ENCODE measurements around the gene SPATA25.

Gene SPATA25

DNA sequence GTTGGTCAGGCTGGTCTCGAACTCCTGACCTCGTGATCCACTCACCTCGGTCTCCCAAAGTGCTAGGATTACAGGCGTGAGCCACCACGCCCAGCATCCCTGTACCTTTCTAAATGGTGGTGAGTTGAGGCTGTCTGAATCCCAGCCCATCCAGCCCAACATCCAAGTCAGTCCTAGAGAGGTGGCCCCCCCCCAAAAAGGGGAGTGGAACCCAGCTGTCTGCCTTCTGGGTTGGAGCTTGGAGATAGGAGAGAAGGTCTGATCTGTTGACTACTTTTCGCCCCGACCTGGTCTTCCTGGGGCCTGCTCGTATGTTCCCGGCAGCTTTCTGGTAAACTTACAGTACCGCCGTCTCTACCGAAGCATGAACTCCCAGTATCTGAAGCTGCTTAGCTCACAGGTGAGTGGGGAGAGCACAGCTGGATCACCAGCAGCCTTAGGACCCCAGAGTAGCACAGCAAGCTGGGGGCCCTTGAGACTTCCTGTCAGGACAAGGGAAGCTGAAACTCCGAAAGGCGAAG is 9.3 kb upstream of the SPATA25 start:
- no peak for DNase-seq (ENCODE audit: low spot score)
- TF ChIP-seq CTCF (IDR thresholded peaks at IDR 0.05; ENCODE audit: extremely low read depth, missing control alignments) = no peak

DNA sequence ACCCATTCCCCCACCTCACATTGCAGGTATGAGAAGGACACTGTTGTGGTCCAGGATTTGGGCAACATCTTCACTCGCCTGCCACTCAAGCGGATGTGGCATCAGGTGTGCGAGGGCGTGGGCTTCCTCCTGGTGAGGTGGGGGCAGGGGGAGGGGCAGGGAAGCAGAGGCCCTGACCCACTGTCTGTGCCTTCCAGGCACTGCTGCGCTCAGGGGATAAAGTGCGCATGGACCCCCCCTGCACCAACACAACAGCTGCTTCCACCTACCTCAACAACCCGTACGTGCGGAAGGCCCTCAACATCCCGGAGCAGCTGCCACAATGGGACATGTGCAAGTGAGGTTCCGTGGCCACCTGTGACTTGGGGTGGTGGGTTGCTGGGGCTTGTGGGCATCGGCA is 7.4 kb upstream of the SPATA25 start:
- no peak for TF ChIP-seq CTCF (IDR thresholded peaks at IDR 0.05; ENCODE audit: extremely low read depth, missing control alignments)
- no peak for DNase-seq (ENCODE audit: low spot score)

- no peak for DNase-seq (ENCODE audit: low spot score)
- TF ChIP-seq CTCF (IDR thresholded peaks at IDR 0.05; ENCODE audit: extremely low read depth, missing control alignments) = no peak
Measured at GRCh38 chr20:45893831-45894230, 6.4 kb upstream of the SPATA25 start.

GRCh38 chr20:45892828-45893500 is 5.5 kb upstream of the SPATA25 start:
- TF ChIP-seq CTCF (IDR thresholded peaks at IDR 0.05; ENCODE audit: extremely low read depth, missing control alignments) = no peak
- no peak for DNase-seq (ENCODE audit: low spot score)

DNA sequence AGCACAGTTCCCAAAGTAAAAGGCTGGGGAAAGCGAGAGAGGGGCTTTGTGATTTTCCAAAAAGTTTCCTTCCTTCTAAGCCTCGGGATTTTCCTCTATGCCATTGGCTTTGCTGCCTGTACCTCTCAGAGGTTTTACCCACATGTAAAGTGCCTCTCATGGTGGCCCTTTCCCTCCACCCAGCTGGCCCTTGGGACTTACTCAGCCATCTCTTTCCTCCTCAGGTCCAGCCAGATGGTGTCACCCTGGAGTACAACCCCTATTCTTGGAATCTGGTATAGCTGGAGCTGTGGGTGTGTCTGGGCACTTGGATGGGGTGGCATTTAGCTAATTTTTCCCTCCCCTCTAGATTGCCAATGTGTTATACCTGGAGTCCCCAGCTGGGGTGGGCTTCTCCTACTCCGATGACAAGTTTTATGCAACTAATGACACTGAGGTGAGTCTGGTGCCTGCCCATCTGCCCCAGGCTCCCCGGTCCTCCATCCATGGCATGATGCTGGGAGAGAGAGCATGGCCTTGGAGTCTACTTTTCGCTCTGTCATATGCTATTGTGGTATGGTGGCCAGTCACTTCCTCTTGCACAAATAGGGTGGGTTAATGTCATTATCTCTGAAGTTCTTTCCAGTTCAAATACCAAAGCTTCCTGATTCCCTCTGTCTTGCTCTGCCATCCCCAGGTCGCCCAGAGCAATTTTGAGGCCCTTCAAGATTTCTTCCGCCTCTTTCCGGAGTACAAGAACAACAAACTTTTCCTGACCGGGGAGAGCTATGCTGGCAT is 4.8 kb upstream of the SPATA25 start:
- no peak for DNase-seq (ENCODE audit: low spot score)
- no peak for TF ChIP-seq CTCF (IDR thresholded peaks at IDR 0.05; ENCODE audit: extremely low read depth, missing control alignments)

DNA sequence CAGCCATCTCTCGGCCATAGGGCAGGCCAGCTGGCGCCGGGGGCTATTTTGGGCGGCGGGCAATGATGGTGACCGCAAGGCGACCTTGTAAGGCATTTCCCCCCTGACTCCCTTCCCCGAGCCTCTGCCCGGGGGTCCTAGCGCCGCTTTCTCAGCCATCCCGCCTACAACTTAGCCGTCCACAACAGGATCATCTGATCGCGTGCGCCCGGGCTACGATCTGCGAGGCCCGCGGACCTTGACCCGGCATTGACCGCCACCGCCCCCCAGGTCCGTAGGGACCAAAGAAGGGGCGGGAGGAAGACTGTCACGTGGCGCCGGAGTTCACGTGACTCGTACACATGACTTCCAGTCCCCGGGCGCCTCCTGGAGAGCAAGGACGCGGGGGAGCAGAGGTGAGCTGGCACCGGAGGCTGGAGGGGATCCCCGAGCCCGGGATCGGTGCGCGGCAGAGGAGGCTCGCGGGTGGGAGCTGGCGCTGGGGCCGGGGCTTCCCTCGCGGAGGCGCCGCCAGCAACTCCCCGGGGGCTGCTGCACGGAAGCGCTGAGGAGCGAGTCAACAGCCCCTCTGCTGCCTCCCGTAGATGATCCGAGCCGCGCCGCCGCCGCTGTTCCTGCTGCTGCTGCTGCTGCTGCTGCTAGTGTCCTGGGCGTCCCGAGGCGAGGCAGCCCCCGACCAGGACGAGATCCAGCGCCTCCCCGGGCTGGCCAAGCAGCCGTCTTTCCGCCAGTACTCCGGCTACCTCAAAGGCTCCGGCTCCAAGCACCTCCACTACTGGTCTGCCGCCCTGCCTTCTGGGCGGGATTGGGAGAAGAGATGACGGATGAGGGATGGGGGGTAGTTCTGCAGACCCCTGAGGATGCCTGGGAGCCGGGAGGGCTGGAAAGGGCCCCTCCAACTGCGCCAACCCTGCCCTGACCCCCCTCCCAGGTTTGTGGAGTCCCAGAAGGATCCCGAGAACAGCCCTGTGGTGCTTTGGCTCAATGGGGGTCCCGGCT is 3.9 kb upstream of the SPATA25 start, which contains the start of the genes CTSA and NEURL2:
TSS of gene CTSA (plus strand) at position 351 of the 999 bp plus-strand sequence. CDS start at position 585, 234 bp downstream.
TSS of gene NEURL2 (minus strand) at position 224 of the 999 bp plus-strand sequence. CDS start at position 7, 217 bp downstream.
- no peak for TF ChIP-seq CTCF (IDR thresholded peaks at IDR 0.05; ENCODE audit: extremely low read depth, missing control alignments)
- peak; percentile 98 for DNase-seq (ENCODE audit: low spot score)

Measured in GM20000 (cell line).